Gastrocnemius medialis (tissue), 4 donors: Measurements from ENCODE around the gene RANBP17. TPM values are rescaled to one million over a fixed set of nuclear protein-coding genes. Genes with fewer than 3 reads are reported as not detected.
"Not testable (repeated sequence)": the region's sequence is repeated elsewhere in the genome, so short reads cannot be mapped to it uniquely, and the experiment has no call there.

ENCODE experiments used
- ATAC-seq, 2 donors: fragments of 150-250 bp; one replicate each; pipeline ENCODE4 v1.9.1; 2016
- DNase-seq, 2 donors: peaks; one replicate each; pipeline ENCODE4 v3.0.0-alpha.2; 2019
- H3K27ac ChIP-seq, 4 donors: fragments of 200-600 bp; sonication (generic); 1 replicate in 1 of 4; 2 replicates in 3 of 4; pipeline ENCODE4 v1.5.1; 2016 to 2018; ENCODE audit warnings: mild to moderate bottlenecking in 2 of 4, moderate library complexity in 1 of 4
- H3K27me3 ChIP-seq, 3 donors: fragments of 200-600 bp; sonication (generic) in 2 of 3; 1 replicate in 1 of 3; 2 replicates in 2 of 3; pipeline versions ENCODE4 v1.5.1 to v1.6.0; 2016 to 2019; ENCODE audit warnings: mild to moderate bottlenecking in 1 of 3, moderate library complexity in 1 of 3
- H3K36me3 ChIP-seq, 2 donors: fragments of 200-600 bp; sonication (generic) in 1 of 2; one replicate each; pipeline ENCODE4 v1.5.1; 2017 to 2018
- H3K4me1 ChIP-seq, 2 donors: fragments of 200-600 bp; sonication (generic) in 1 of 2; one replicate each; pipeline ENCODE4 v1.5.1; 2016 to 2017; ENCODE audit warnings: mild to moderate bottlenecking in 2 of 2
- H3K4me3 ChIP-seq, 4 donors: fragments of 200-600 bp; sonication (generic) in 3 of 4; 1 replicate in 1 of 4; 2 replicates in 3 of 4; pipeline ENCODE4 v1.5.1; 2016 to 2019; ENCODE audit warnings: mild to moderate bottlenecking in 2 of 4
- H3K9me3 ChIP-seq, 3 donors: fragments of 200-600 bp; sonication (generic) in 2 of 3; 1 replicate in 1 of 3; 2 replicates in 2 of 3; pipeline ENCODE4 v1.5.1; 2016 to 2019
- POLR2A ChIP-seq, 2 donors: fragments of 450-650 bp; IDR thresholded peaks; one replicate each; pipeline ENCODE4 v1.6.1; 2017; ENCODE audit warnings: antibody characterized with exemption in 2 of 2, mild to moderate bottlenecking in 2 of 2, moderate library complexity in 2 of 2
- in situ Hi-C, 4 donors: fragments of 200-750 bp; cut with MboI; loops; one replicate each; pipeline versions ENCODE4 v1.15.0 to v1.8.0; 2017; ENCODE audit warnings: low sequenced_read_pairs in 4 of 4
- intact Hi-C: fragments of 100-400 bp; cut with DNase I; formaldehyde crosslinking; loops from one replicate; pipeline ENCODE4 v1.15.1; 2023; ENCODE audit warnings: low total_unique reads
- total RNA-seq, 4 donors: library from RNA; depleted of rRNA; stranded (reverse); fragments of >200 nt; gene quantifications; one replicate each; pipeline versions ENCODE4 v1.1.0 to v1.2.3, GENCODE V29; 2016
- TF ChIP-seq, protein P1 (sequence below), 5 experiments: fragments of 450-650 bp in 3 of 5; fragments of 200-600 bp in 2 of 5; sonication (generic) in 2 of 5; IDR thresholded peaks in 4 of 5; conservative IDR thresholded peaks in 1 of 5; 1 replicate in 4 of 5; 2 replicates in 1 of 5; pipeline ENCODE4 v1.5.1; 2016 to 2019; ENCODE audit warnings: antibody characterized with exemption in 5 of 5, mild to moderate bottlenecking in 3 of 5, moderate library complexity in 3 of 5

The RANBP17 gene
- total RNA-seq, 4 donors from 2014 or later: 1.1 to 3.2 TPM; not detected in 2

- intact Hi-C loops: no loop called here
- no peak for ATAC-seq
- Histone ChIP-seq H3K36me3 (no peaks in the 10 kb centered on the region), H3K4me3 (no peak overlapping the region), H3K27ac (no peak overlapping the region), H3K4me1 (no peaks in the 10 kb centered on the region), H3K9me3 (no peaks in the 10 kb centered on the region), H3K27me3 (no peaks in the 10 kb centered on the region)
- in situ Hi-C loops: no loop called here
- no peak for DNase-seq
- TF ChIP-seq, protein P1, sequence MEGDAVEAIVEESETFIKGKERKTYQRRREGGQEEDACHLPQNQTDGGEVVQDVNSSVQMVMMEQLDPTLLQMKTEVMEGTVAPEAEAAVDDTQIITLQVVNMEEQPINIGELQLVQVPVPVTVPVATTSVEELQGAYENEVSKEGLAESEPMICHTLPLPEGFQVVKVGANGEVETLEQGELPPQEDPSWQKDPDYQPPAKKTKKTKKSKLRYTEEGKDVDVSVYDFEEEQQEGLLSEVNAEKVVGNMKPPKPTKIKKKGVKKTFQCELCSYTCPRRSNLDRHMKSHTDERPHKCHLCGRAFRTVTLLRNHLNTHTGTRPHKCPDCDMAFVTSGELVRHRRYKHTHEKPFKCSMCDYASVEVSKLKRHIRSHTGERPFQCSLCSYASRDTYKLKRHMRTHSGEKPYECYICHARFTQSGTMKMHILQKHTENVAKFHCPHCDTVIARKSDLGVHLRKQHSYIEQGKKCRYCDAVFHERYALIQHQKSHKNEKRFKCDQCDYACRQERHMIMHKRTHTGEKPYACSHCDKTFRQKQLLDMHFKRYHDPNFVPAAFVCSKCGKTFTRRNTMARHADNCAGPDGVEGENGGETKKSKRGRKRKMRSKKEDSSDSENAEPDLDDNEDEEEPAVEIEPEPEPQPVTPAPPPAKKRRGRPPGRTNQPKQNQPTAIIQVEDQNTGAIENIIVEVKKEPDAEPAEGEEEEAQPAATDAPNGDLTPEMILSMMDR (IDR thresholded peaks at IDR 0.05 in 4 of 5, conservative IDR thresholded peaks at IDR 0.05 in 1 of 5): no peak
- TF ChIP-seq POLR2A (IDR thresholded peaks at IDR 0.05): no peak
Measured at GRCh38 chr5:171024084-171024483, 162.3 kb downstream of the RANBP17 start.

DNA sequence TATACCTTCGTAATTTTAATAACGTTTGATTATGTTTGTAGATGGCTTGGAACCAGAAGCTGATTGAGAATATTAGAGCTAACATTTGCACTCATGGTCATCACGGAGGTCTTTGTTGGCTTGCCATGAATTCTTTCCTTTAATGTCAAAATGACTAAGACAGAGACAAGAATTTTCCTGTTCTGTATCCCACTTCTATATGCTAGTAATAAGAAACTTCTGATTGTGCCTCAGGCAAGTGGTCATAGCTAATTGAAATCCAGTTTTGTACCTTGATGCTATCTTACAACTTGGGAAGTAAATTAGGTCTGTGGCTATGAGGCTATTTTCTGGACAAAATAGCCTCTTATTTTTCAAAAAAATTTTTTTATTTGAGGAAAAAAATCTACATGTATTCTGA, 167.6 kb downstream of the RANBP17 start:
- Histone ChIP-seq H3K4me1 (no peaks in the 10 kb centered on the region), H3K36me3 (no peaks in the 10 kb centered on the region)
- DNase-seq: no peak

GRCh38 chr5:171031977-171032376, 170.2 kb downstream of the RANBP17 start:
- in situ Hi-C loops: no loop called here
- intact Hi-C loops: no loop called here

More for the DNA sequence above, 167.6 kb downstream of the RANBP17 start:
- in situ Hi-C loops: no loop called here
- TF ChIP-seq, protein P1 (IDR thresholded peaks at IDR 0.05 in 4 of 5, conservative IDR thresholded peaks at IDR 0.05 in 1 of 5): no peak
- no peak for TF ChIP-seq POLR2A (IDR thresholded peaks at IDR 0.05)
- Histone ChIP-seq H3K4me3 (no peak overlapping the region), H3K27ac (no peak overlapping the region), H3K27me3 (no peaks in the 10 kb centered on the region), H3K9me3 (no peaks in the 10 kb centered on the region)
- intact Hi-C loops: no loop called here
- no peak for ATAC-seq

DNA sequence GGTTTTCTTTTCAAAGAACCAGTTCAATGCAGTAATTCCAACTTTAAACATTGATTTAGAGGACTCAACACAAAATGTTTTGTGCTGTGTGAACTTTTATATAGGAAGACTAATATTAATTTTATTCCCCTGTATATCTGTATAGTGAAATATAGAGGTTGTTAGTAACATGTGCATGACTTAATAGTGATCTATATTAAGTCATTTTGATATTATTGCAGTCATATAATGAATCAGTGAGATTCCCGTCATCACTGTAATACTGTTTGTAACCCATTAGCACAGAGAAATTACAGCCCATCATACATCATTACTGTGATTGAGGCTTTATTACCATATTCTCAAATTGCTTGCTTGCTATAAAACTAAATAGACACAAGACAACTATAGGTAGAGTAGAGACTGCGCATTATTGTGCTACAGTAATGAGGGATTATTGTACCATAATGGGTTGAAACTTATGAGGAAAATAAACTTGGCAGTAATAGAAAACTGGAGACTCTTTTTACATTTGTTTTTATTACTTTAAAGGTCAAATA, 170.7 kb downstream of the RANBP17 start:
- no peak overlapping the region for H3K27ac ChIP-seq
- no peak for TF ChIP-seq POLR2A (IDR thresholded peaks at IDR 0.05)
- TF ChIP-seq, protein P1 (IDR thresholded peaks at IDR 0.05 in 4 of 5, conservative IDR thresholded peaks at IDR 0.05 in 1 of 5): no peak
- H3K36me3 ChIP-seq: no peaks in the 10 kb centered on the region
- H3K4me1 ChIP-seq: no peaks in the 10 kb centered on the region
- intact Hi-C loops (no loop called here), in situ Hi-C loops (no loop called here)
- DNase-seq (no peak), ATAC-seq (no peak)
- no peaks in the 10 kb centered on the region for H3K27me3 ChIP-seq
- no peak overlapping the region for H3K4me3 ChIP-seq
- no peaks in the 10 kb centered on the region for H3K9me3 ChIP-seq

More at GRCh38 chr5:171031977-171032376, 170.2 kb downstream of the RANBP17 start:
- Histone ChIP-seq H3K4me1 (no peaks in the 10 kb centered on the region), H3K27me3 (no peaks in the 10 kb centered on the region), H3K36me3 (no peaks in the 10 kb centered on the region), H3K4me3 (no peak overlapping the region), H3K9me3 (no peaks in the 10 kb centered on the region), H3K27ac (no peak overlapping the region)
- DNase-seq (no peak), ATAC-seq (no peak)
- TF ChIP-seq, protein P1 (IDR thresholded peaks at IDR 0.05 in 4 of 5, conservative IDR thresholded peaks at IDR 0.05 in 1 of 5): no peak
- TF ChIP-seq POLR2A (IDR thresholded peaks at IDR 0.05): no peak

GRCh38 chr5:171041893-171042292, 180.1 kb downstream of the RANBP17 start:
- intact Hi-C loops, H3K4me1 ChIP-seq, H3K36me3 ChIP-seq, H3K27ac ChIP-seq, H3K4me3 ChIP-seq, H3K9me3 ChIP-seq, in situ Hi-C loops, ATAC-seq, H3K27me3 ChIP-seq, DNase-seq: not testable (repeated sequence)
